HepG2 (cell line): ENCODE results near the gene QDPR. TPM values are rescaled to one million over a fixed set of nuclear protein-coding genes. Genes with fewer than 3 reads are reported as not detected.

Experiments
- ATAC-seq: fragments of 200-7000 bp; cut with Tn5 transposase; 3 replicates; pipeline ENCODE4 v1.9.1; 2020; ENCODE audit warnings: mild to moderate bottlenecking, moderate library complexity
- BruUV-seq: library from RNA; stranded (reverse); fragments of 400-500 nt; replicated peaks from 2 replicates; lab custom pipeline; 2021; lab: Mats Ljungman, UMichigan
- CTCF ChIA-PET: fragments of 300-600 bp; formaldehyde crosslinking; extraction: SDS; loops from one replicate; lab custom pipeline; 2021; ENCODE audit warnings: low total read pairs, inconsistent platforms, low intra/inter-chr PET ratio; lab: Yijun Ruan, JAX
- POLR2A ChIA-PET: fragments of 350-600 bp; sonication (Branson Sonifier 250); formaldehyde crosslinking; loops from one replicate; lab custom pipeline; 2020; ENCODE audit warnings: antibody characterized with exemption, inconsistent platforms; lab: Yijun Ruan, JAX
- DNase-seq: peaks from one replicate; pipeline ENCODE4 v3.0.0-alpha.2; 2015; ENCODE audit warnings: low spot score
- FAIRE-seq: peaks from 3 replicates; lab custom pipeline; 2011; peaks lifted over from hg19 to GRCh38; lab: Jason Lieb, UNC
- H2AFZ ChIP-seq: one replicate; pipeline ENCODE4 v1.6.1; 2011; ENCODE audit warnings: low read length, inconsistent platforms
- H3K27ac ChIP-seq: fragments of 300-600 bp; 3 replicates; pipeline ENCODE4 v1.8.0; 2011; ENCODE audit warnings: mixed run types, mild to moderate bottlenecking, mixed read lengths, low read length, inconsistent platforms; ENCODE audit not compliant: insufficient read depth; ENCODE audit errors: extremely low read length
- H3K27me3 ChIP-seq, 2 experiments: fragments of 200-600 bp in 1 of 2; 2 replicates in 1 of 2; 3 replicates in 1 of 2; pipeline versions ENCODE4 v1.6.0 to v1.8.0; 2011; ENCODE audit warnings: low read length in 2 of 2, mild to moderate bottlenecking in 2 of 2, moderate library complexity in 2 of 2, inconsistent platforms in 1 of 2; ENCODE audit not compliant: insufficient read depth in 2 of 2, control insufficient read depth in 1 of 2
- H3K36me3 ChIP-seq, 2 experiments: fragments of 200-600 bp in 1 of 2; replicated peaks in 1 of 2; 2 replicates in 1 of 2; 3 replicates in 1 of 2; pipeline versions ENCODE4 v1.5.1 to v1.8.0; 2011; ENCODE audit warnings: low read length in 2 of 2, inconsistent platforms in 1 of 2; ENCODE audit not compliant: insufficient read depth in 2 of 2, control insufficient read depth in 1 of 2
- H3K4me1 ChIP-seq: 2 replicates; pipeline ENCODE4 v1.5.1; 2012; ENCODE audit warnings: low read length, inconsistent platforms; ENCODE audit not compliant: insufficient read depth
- H3K4me2 ChIP-seq: 2 replicates; pipeline ENCODE4 v1.6.0; 2011; ENCODE audit warnings: low read depth, low read length, inconsistent platforms
- H3K4me3 ChIP-seq, 3 experiments: fragments of 200-600 bp in 1 of 3; sonication (generic), shearing (Covaris generic) in 1 of 3; replicated peaks in 1 of 3; 2 replicates each; pipeline ENCODE4 v1.5.1; 2011 to 2016; ENCODE audit warnings: low read length in 3 of 3, inconsistent platforms in 2 of 3, low read depth in 2 of 3, mild to moderate bottlenecking in 2 of 3, control low read depth in 1 of 3, mixed read lengths in 1 of 3; ENCODE audit not compliant: insufficient read depth in 1 of 3
- H3K79me2 ChIP-seq: one replicate; pipeline ENCODE4 v1.6.1; 2011; ENCODE audit warnings: low read length, inconsistent platforms; ENCODE audit not compliant: insufficient read depth
- H3K9ac ChIP-seq: 2 replicates; pipeline ENCODE4 v1.6.0; 2011; ENCODE audit warnings: mild to moderate bottlenecking, low read depth, low read length, inconsistent platforms; ENCODE audit not compliant: insufficient read depth
- H3K9me3 ChIP-seq: 2 replicates; pipeline ENCODE4 v1.5.1; 2012; ENCODE audit warnings: mild to moderate bottlenecking, low read length
- H4K20me1 ChIP-seq: 2 replicates; pipeline ENCODE4 v1.6.0; 2011; ENCODE audit warnings: inconsistent platforms, mild to moderate bottlenecking, low read length, moderate library complexity; ENCODE audit not compliant: insufficient read depth
- CREM ChIP-seq, 2 experiments: sonication (generic) in 1 of 2; formaldehyde crosslinking in 1 of 2; IDR thresholded peaks; 2 replicates each; pipeline versions ENCODE4 v1.4.0 to v1.6.1; 2016 to 2020; ENCODE audit warnings: antibody characterized with exemption in 1 of 2, mild to moderate bottlenecking in 1 of 2, missing genetic modification reagents in 1 of 2
- ZNF253 ChIP-seq: sonication (generic); formaldehyde crosslinking; IDR thresholded peaks from 2 replicates; pipeline ENCODE4 v1.8.0; 2022; ENCODE audit warnings: mild to moderate bottlenecking, missing genetic modification reagents, borderline replicate concordance
- ZNF337 ChIP-seq: sonication (generic); formaldehyde crosslinking; IDR thresholded peaks from 2 replicates; pipeline ENCODE4 v1.5.1; 2020; ENCODE audit warnings: missing genetic modification reagents, low read depth, mild to moderate bottlenecking, borderline replicate concordance
- ZNF674 ChIP-seq: sonication (generic); formaldehyde crosslinking; IDR thresholded peaks from 2 replicates; pipeline ENCODE4 v1.5.0; 2020; ENCODE audit warnings: low read depth, mild to moderate bottlenecking, missing genetic modification reagents
- ZNF768 ChIP-seq: sonication (generic); formaldehyde crosslinking; IDR thresholded peaks from 2 replicates; pipeline ENCODE4 v1.4.0; 2020; ENCODE audit warnings: missing genetic modification reagents
- WGBS: methylation state at CpG from one replicate; pipeline ENCODE4 v1.1.6; 2017; ENCODE audit warnings: low lambda C conversion rate; 5-methylcytosine and 5-hydroxymethylcytosine counted together
- in situ Hi-C: cut with HindIII; loops from 2 replicates; pipeline ENCODE4 v1.10.0; 2017; ENCODE audit warnings: low pct_unique_long_range_greater_than_20kb; ENCODE audit not compliant: extremely low pct_ligation_motif_present
- intact Hi-C: fragments of 100-400 bp; cut with micrococcal nuclease; formaldehyde crosslinking; loops from one replicate; pipeline ENCODE4 v1.10.0; 2022; ENCODE audit not compliant: unreplicated experiment
- polyA plus RNA-seq, 8 experiments: library from polyadenylated mRNA; depleted of rRNA in 3 of 8; stranded (reverse) in 7 of 8; unstranded in 1 of 8; fragments of >200 nt; fragmentation: Illumina TruSeq in 4 of 8; extraction: Trizol in 4 of 8; gene quantifications; 2 replicates each; pipeline versions ENCODE4 v1.2.1 to v1.2.3, GENCODE V29; 2011 to 2016; ENCODE audit warnings: low read depth in 4 of 8, missing spikeins in 1 of 8, mixed read lengths in 1 of 8; ENCODE audit not compliant: insufficient read depth in 1 of 8
- total RNA-seq, 5 experiments: library from RNA; depleted of rRNA; stranded (reverse); fragments of >200 nt; fragmentation: Illumina TruSeq; extraction: Trizol; gene quantifications; 2 replicates each; pipeline ENCODE4 v1.2.3, GENCODE V29; 2016; ENCODE audit warnings: low read depth in 1 of 5
- TF ChIP-seq, protein P1 (sequence below): sonication (generic); formaldehyde crosslinking; conservative IDR thresholded peaks from 2 replicates; pipeline ENCODE4 v1.8.0; 2022; ENCODE audit warnings: mild to moderate bottlenecking, moderate library complexity, missing genetic modification reagents
- TF ChIP-seq, protein P2 (sequence below): sonication (generic); formaldehyde crosslinking; IDR thresholded peaks from 2 replicates; pipeline ENCODE4 v1.4.0; 2020; ENCODE audit warnings: low read depth, mild to moderate bottlenecking, missing genetic modification reagents

The QDPR gene
- total and polyA plus RNA-seq, 2 of the 13 experiments (the other 11 are each of a cell fraction or from before 2014, with no cell fraction given) = 9.9 to 95.5 TPM

DNA sequence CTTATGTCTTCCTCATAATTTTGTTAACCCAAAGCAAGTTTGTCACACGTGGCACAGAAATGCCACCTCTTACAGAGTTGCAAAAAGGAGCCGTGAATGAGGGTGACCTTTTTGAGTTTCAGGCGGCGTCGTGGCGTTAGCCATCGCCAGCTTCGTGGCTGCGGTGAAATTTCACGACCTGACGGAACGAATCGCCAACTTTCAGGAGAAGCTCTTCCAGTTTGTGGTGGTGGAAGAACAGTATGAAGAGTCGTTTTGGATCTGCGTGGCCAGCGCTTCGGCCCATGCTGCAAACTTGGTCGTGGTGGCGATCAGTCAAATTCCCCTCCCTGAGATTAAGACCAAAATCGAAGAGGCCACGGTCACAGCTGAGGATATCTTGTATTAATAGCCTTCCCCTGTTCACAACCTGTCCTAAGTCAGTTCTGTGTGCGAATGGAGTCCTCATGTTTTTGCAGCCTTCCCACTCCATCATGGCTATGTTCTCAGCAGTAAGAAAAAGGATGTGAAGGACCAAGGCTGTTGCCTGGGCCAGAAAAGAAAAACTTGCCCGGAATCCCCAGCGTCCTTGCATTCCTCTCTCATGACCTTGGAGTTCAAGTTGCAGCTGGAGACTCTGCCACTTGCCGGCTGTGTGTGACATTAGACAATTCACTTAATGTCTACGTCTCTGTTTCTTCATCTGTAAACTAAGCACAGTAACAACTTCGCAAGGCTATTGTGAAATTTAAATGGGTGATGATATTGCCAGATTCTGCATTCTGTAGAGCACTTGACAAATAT is 15.0 kb upstream of the QDPR start:
- no peak for TF ChIP-seq CREM (IDR thresholded peaks at IDR 0.05)
- no peak for TF ChIP-seq CREM (CRISPR knock-in tag; IDR thresholded peaks at IDR 0.05)
- TF ChIP-seq ZNF768 (CRISPR knock-in tag) = no peak
- no peak for TF ChIP-seq ZNF337 (CRISPR knock-in tag)
- TF ChIP-seq ZNF674 (CRISPR knock-in tag) = no peak
- TF ChIP-seq, protein P1, sequence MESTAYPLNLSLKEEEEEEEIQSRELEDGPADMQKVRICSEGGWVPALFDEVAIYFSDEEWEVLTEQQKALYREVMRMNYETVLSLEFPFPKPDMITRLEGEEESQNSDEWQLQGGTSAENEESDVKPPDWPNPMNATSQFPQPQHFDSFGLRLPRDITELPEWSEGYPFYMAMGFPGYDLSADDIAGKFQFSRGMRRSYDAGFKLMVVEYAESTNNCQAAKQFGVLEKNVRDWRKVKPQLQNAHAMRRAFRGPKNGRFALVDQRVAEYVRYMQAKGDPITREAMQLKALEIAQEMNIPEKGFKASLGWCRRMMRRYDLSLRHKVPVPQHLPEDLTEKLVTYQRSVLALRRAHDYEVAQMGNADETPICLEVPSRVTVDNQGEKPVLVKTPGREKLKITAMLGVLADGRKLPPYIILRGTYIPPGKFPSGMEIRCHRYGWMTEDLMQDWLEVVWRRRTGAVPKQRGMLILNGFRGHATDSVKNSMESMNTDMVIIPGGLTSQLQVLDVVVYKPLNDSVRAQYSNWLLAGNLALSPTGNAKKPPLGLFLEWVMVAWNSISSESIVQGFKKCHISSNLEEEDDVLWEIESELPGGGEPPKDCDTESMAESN = no peak
- no peak for TF ChIP-seq ZNF253 (CRISPR knock-in tag)
- TF ChIP-seq, protein P2, sequence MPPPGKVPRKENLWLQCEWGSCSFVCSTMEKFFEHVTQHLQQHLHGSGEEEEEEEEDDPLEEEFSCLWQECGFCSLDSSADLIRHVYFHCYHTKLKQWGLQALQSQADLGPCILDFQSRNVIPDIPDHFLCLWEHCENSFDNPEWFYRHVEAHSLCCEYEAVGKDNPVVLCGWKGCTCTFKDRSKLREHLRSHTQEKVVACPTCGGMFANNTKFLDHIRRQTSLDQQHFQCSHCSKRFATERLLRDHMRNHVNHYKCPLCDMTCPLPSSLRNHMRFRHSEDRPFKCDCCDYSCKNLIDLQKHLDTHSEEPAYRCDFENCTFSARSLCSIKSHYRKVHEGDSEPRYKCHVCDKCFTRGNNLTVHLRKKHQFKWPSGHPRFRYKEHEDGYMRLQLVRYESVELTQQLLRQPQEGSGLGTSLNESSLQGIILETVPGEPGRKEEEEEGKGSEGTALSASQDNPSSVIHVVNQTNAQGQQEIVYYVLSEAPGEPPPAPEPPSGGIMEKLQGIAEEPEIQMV = no peak
- TF ChIP-seq, all 625 proteins: peak for 0
- in situ Hi-C loops (no loop called here), intact Hi-C loops (no loop called here)
- FAIRE-seq (no peak), DNase-seq (no peak), ATAC-seq (no peak)
- Histone ChIP-seq H4K20me1 (no peaks in the 10 kb centered on the region), H3K27me3 (no peaks in the 10 kb centered on the region), H3K9ac (no peak overlapping the region), H3K4me2 (no peak overlapping the region; the same call in 1 of the 2 replicates), H3K79me2 (no peaks in the 10 kb centered on the region), H3K4me3 (no peak overlapping the region), H3K9me3 (no peaks in the 10 kb centered on the region), H3K4me1 (peaks cover 42% of the 10 kb centered on the region), H2AFZ (no peak overlapping the region), H3K27ac (no peak overlapping the region), H3K36me3 (no peaks in the 10 kb centered on the region)
- 60% methylated on average over 27 of the region's 27 CpGs for WGBS
- BruUV-seq = no TSS peak
- ChIA-PET POLR2A (no interaction called here), CTCF (no interaction called here)
